HCT116 (cell line): ENCODE measurements around the gene CEP112.

ENCODE experiments used
- EZH2 ChIP-seq: fragments of 200-600 bp; sonication (generic); IDR thresholded peaks from 2 replicates; pipeline ENCODE4 v1.6.1; 2017; ENCODE audit warnings: antibody characterized with exemption, mixed run types
- POLR2A ChIP-seq: IDR thresholded peaks from 2 replicates; pipeline ENCODE4 v1.7.0; 2011; ENCODE audit warnings: borderline replicate concordance; ENCODE audit not compliant: insufficient read depth, insufficient read length; ENCODE audit errors: extremely low read depth
- POLR2AphosphoS5 ChIP-seq: IDR thresholded peaks from 2 replicates; pipeline ENCODE4 v1.6.1; 2011; ENCODE audit warnings: mild to moderate bottlenecking, low read depth, low read length, moderate library complexity
- TF ChIP-seq, protein P1 (sequence below), 3 experiments: fragments of 200-600 bp in 1 of 3; sonication (generic) in 1 of 3; IDR thresholded peaks in 2 of 3; conservative IDR thresholded peaks in 1 of 3; 2 replicates each; pipeline ENCODE4 v1.5.1; 2012 to 2017; ENCODE audit warnings: low read depth in 2 of 3, low read length in 2 of 3, antibody characterized with exemption in 1 of 3, borderline replicate concordance in 1 of 3, control low read depth in 1 of 3, mild to moderate bottlenecking in 1 of 3, mixed read lengths in 1 of 3, mixed run types in 1 of 3, moderate library complexity in 1 of 3; ENCODE audit not compliant: insufficient read depth in 1 of 3

DNA sequence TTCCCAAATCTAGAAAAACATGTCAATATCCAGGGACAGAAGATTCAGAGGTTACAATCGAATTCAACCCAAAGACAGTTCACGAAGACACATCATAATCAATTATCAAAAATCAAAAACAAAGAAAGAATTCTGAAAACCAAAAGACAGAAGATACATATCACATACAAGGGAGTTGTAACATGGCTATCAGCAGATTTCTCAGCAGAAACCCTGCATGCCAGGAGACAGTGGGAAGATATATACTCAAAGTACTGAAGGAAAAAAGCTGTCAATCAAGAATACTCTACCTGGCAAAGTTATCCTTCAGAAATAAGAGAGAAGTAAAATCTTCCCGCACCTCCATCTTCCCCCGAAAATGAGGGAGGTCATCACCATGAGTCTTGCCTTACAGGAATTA, 258.6 kb downstream of the CEP112 start:
- TF ChIP-seq POLR2A (no peak), POLR2AphosphoS5 (no peak), EZH2 (no peak)
- TF ChIP-seq, protein P1, sequence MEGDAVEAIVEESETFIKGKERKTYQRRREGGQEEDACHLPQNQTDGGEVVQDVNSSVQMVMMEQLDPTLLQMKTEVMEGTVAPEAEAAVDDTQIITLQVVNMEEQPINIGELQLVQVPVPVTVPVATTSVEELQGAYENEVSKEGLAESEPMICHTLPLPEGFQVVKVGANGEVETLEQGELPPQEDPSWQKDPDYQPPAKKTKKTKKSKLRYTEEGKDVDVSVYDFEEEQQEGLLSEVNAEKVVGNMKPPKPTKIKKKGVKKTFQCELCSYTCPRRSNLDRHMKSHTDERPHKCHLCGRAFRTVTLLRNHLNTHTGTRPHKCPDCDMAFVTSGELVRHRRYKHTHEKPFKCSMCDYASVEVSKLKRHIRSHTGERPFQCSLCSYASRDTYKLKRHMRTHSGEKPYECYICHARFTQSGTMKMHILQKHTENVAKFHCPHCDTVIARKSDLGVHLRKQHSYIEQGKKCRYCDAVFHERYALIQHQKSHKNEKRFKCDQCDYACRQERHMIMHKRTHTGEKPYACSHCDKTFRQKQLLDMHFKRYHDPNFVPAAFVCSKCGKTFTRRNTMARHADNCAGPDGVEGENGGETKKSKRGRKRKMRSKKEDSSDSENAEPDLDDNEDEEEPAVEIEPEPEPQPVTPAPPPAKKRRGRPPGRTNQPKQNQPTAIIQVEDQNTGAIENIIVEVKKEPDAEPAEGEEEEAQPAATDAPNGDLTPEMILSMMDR (IDR thresholded peaks at IDR 0.05 in 2 of 3, conservative IDR thresholded peaks at IDR 0.05 in 1 of 3; ENCODE audit: borderline replicate concordance in 1 of 3, insufficient read depth in 1 of 3, low read depth in 2 of 3, low read length in 2 of 3), result no peak
